ENCODE measurements around the gene PRDM2. TPM values are rescaled to one million over a fixed set of nuclear protein-coding genes. Genes with fewer than 3 reads are reported as not detected.

Gene PRDM2
- polyA plus RNA-seq, 1 of the 3 experiments (the other 2 are of a cell fraction) = 7.2 TPM

DNA sequence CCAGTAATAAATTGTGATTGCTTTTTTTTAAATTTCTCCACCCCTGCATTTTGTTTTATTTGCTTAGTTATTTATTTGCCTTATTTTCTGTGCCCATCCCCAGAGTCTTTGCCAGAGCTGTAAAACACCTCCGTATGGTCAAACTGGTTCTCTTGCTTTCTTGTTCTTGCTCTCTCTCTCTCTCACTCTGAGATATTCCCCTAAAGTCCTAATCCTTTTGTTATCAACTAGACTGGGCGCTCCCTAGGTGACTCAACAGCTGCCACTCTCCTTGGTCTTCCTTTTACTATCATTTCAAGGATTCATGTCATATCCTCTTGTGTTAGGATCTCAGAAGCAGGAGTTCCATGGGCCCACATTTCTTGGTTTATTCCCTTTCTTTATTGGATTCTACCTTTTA lies 160.0 kb downstream of the PRDM2 start:
- no peaks in the 10 kb centered on the region for H3K27me3 ChIP-seq (ENCODE audit: insufficient read depth)
- no peak for DNase-seq
- no peak overlapping the region for H3K9ac ChIP-seq
- H3K4me3 ChIP-seq (ENCODE audit: low read depth in 2 of 2, low read length in 1 of 2) = no peak overlapping the region
- no peaks in the 10 kb centered on the region for H3F3A ChIP-seq (replicated peaks; ENCODE audit: insufficient read depth)
- H4K20me1 ChIP-seq (ENCODE audit: insufficient read depth) = no peaks in the 10 kb centered on the region
- no peak for TF ChIP-seq NRF1 (IDR thresholded peaks at IDR 0.05; ENCODE audit: low read depth, low read length)
- no peak for TF ChIP-seq RFX5 (IDR thresholded peaks at IDR 0.05; ENCODE audit: low read length)
- TF ChIP-seq, protein P1, sequence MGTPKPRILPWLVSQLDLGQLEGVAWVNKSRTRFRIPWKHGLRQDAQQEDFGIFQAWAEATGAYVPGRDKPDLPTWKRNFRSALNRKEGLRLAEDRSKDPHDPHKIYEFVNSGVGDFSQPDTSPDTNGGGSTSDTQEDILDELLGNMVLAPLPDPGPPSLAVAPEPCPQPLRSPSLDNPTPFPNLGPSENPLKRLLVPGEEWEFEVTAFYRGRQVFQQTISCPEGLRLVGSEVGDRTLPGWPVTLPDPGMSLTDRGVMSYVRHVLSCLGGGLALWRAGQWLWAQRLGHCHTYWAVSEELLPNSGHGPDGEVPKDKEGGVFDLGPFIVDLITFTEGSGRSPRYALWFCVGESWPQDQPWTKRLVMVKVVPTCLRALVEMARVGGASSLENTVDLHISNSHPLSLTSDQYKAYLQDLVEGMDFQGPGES (IDR thresholded peaks at IDR 0.05; ENCODE audit: low read depth, low read length) = no peak
- TF ChIP-seq CHD2 (IDR thresholded peaks at IDR 0.05; ENCODE audit: low read length, partially characterized antibody) = no peak
- TF ChIP-seq, protein P2, sequence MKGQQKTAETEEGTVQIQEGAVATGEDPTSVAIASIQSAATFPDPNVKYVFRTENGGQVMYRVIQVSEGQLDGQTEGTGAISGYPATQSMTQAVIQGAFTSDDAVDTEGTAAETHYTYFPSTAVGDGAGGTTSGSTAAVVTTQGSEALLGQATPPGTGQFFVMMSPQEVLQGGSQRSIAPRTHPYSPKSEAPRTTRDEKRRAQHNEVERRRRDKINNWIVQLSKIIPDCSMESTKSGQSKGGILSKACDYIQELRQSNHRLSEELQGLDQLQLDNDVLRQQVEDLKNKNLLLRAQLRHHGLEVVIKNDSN (IDR thresholded peaks at IDR 0.05; ENCODE audit: borderline replicate concordance, low read depth) = no peak
- TF ChIP-seq GATA2 (CRISPR knock-in tag; IDR thresholded peaks at IDR 0.05) = no peak
- TF ChIP-seq, protein P3, sequence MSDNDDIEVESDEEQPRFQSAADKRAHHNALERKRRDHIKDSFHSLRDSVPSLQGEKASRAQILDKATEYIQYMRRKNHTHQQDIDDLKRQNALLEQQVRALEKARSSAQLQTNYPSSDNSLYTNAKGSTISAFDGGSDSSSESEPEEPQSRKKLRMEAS (IDR thresholded peaks at IDR 0.05; ENCODE audit: low read depth) = no peak
- TF ChIP-seq FOSL2 (IDR thresholded peaks at IDR 0.05; ENCODE audit: borderline replicate concordance, low read depth) = no peak
- no peak for TF ChIP-seq SIN3A (IDR thresholded peaks at IDR 0.05; ENCODE audit: borderline replicate concordance, low read depth, low read length)
- TF ChIP-seq TAF1 (IDR thresholded peaks at IDR 0.05; ENCODE audit: borderline replicate concordance, low read depth, low read length) = no peak
- TF ChIP-seq MXI1 (IDR thresholded peaks at IDR 0.05; ENCODE audit: low read depth, low read length) = no peak
- TF ChIP-seq ELF1 (IDR thresholded peaks at IDR 0.05) = no peak
- no peak overlapping the region for H3K27ac ChIP-seq (ENCODE audit: low read depth in 2 of 2, low read length in 1 of 2)
- no peak overlapping the region for H3K4me2 ChIP-seq
- H3K9me2 ChIP-seq = no peaks in the 10 kb centered on the region
- no peak overlapping the region for H2AFZ ChIP-seq (ENCODE audit: low read depth)
- H3K4me1 ChIP-seq (ENCODE audit: control insufficient read depth in 1 of 2, insufficient read depth in 2 of 2, low read depth in 1 of 2, low read length in 1 of 2) = no peaks in the 10 kb centered on the region
- no peaks in the 10 kb centered on the region for H3K9me3 ChIP-seq
- ChIA-PET POLR2A (no interaction called here), CTCF (no interaction called here)
- H3K79me2 ChIP-seq (ENCODE audit: insufficient read depth) = no peaks in the 10 kb centered on the region
- WGBS (ENCODE audit: low lambda C conversion rate) = 6% methylated on average over 2 of the region's 2 CpGs
- no peaks in the 10 kb centered on the region for H3K36me3 ChIP-seq (replicated peaks in 1 of 2; ENCODE audit: control insufficient read depth in 1 of 2, insufficient read depth in 2 of 2, low read length in 1 of 2)

DNA sequence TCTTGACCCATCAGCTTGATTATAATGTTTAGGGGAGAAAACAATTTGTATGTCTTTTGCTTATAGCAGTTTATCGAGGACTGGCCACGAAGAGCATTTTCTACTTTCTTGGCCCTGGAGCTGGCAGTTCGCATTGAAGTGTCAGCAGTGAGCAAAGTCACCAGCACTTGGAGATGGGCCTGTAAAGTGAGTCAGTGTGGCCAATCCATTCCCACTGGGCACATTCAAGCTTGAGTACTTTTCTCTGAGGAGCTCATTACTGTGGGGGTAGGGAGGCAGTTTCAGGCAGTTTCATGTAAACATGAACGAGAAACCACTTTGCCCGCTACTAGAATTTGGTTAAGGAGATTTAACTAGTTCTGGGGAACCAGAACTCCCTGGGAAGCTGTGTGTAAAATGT lies 164.8 kb downstream of the PRDM2 start:
- Histone ChIP-seq H3K9me3 (no peaks in the 10 kb centered on the region), H3K9ac (no peak overlapping the region), H3F3A (replicated peaks; ENCODE audit: insufficient read depth) (no peaks in the 10 kb centered on the region), H3K4me2 (no peak overlapping the region), H3K27ac (ENCODE audit: low read depth in 2 of 2, low read length in 1 of 2) (no peak overlapping the region), H3K79me2 (ENCODE audit: insufficient read depth) (no peaks in the 10 kb centered on the region), H4K20me1 (ENCODE audit: insufficient read depth) (no peaks in the 10 kb centered on the region), H3K27me3 (ENCODE audit: insufficient read depth) (no peaks in the 10 kb centered on the region), H3K4me3 (ENCODE audit: low read depth in 2 of 2, low read length in 1 of 2) (no peak overlapping the region), H3K36me3 (replicated peaks in 1 of 2; ENCODE audit: control insufficient read depth in 1 of 2, insufficient read depth in 2 of 2, low read length in 1 of 2) (no peaks in the 10 kb centered on the region), H3K9me2 (no peaks in the 10 kb centered on the region), H2AFZ (ENCODE audit: low read depth) (no peak overlapping the region), H3K4me1 (ENCODE audit: control insufficient read depth in 1 of 2, insufficient read depth in 2 of 2, low read depth in 1 of 2, low read length in 1 of 2) (no peaks in the 10 kb centered on the region)
- 3% methylated on average over 5 of the region's 5 CpGs for WGBS (ENCODE audit: low lambda C conversion rate)
- CTCF ChIA-PET = interaction anchor here (0.8 to 1.4 kb wide), 2 partner anchors 115 to 199 kb away, joined by 3 to 4 read pairs; no protein-coding TSS in a partner anchor
- no peak for DNase-seq
- TF ChIP-seq MEF2A (IDR thresholded peaks at IDR 0.05; ENCODE audit: borderline replicate concordance, low read depth) (no peak), MXI1 (IDR thresholded peaks at IDR 0.05; ENCODE audit: low read depth, low read length) (no peak), FOXJ3 (CRISPR knock-in tag; IDR thresholded peaks at IDR 0.05) (no peak), YY1 (IDR thresholded peaks at IDR 0.05; ENCODE audit: low read depth) (no peak), FOSL2 (IDR thresholded peaks at IDR 0.05; ENCODE audit: borderline replicate concordance, low read depth) (no peak), ELF1 (IDR thresholded peaks at IDR 0.05) (no peak)
- TF ChIP-seq, protein P4, sequence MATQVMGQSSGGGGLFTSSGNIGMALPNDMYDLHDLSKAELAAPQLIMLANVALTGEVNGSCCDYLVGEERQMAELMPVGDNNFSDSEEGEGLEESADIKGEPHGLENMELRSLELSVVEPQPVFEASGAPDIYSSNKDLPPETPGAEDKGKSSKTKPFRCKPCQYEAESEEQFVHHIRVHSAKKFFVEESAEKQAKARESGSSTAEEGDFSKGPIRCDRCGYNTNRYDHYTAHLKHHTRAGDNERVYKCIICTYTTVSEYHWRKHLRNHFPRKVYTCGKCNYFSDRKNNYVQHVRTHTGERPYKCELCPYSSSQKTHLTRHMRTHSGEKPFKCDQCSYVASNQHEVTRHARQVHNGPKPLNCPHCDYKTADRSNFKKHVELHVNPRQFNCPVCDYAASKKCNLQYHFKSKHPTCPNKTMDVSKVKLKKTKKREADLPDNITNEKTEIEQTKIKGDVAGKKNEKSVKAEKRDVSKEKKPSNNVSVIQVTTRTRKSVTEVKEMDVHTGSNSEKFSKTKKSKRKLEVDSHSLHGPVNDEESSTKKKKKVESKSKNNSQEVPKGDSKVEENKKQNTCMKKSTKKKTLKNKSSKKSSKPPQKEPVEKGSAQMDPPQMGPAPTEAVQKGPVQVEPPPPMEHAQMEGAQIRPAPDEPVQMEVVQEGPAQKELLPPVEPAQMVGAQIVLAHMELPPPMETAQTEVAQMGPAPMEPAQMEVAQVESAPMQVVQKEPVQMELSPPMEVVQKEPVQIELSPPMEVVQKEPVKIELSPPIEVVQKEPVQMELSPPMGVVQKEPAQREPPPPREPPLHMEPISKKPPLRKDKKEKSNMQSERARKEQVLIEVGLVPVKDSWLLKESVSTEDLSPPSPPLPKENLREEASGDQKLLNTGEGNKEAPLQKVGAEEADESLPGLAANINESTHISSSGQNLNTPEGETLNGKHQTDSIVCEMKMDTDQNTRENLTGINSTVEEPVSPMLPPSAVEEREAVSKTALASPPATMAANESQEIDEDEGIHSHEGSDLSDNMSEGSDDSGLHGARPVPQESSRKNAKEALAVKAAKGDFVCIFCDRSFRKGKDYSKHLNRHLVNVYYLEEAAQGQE (IDR thresholded peaks at IDR 0.05; ENCODE audit: low read depth, low read length) = no peak
- POLR2A ChIA-PET = no interaction called here
